ENCODE data around the gene MMAB. TPM values are rescaled to one million over a fixed set of nuclear protein-coding genes. Genes with fewer than 3 reads are reported as not detected.
A peak's percentile ranks its signal among the peaks of the same experiment; 100 is the strongest.

MMAB gene
- total RNA-seq, 2 donors from 2014 or later, result 31.0 to 51.3 TPM

GRCh38 chr12:109529691-109530640, 43.3 kb downstream of the MMAB start:
- ATAC-seq, result no peak
- no peak for DNase-seq
- intact Hi-C loops (cut with DNase I, micrococcal nuclease), result no loop called here

GRCh38 chr12:109527489-109528123, 45.7 kb downstream of the MMAB start:
- DNase-seq (no peak), ATAC-seq (no peak)
- intact Hi-C loops (cut with DNase I, micrococcal nuclease), result no loop called here

- intact Hi-C loops (cut with DNase I, micrococcal nuclease), result no loop called here
- no peak for DNase-seq
- no peak for ATAC-seq
Measured at GRCh38 chr12:109525279-109525585, 48.1 kb downstream of the MMAB start.

GRCh38 chr12:109524466-109525278, 48.6 kb downstream of the MMAB start:
- intact Hi-C loops (cut with DNase I, micrococcal nuclease), result no loop called here
- no peak for ATAC-seq
- DNase-seq, result no peak

GRCh38 chr12:109523504-109523903, 49.8 kb downstream of the MMAB start:
- intact Hi-C loops (cut with DNase I, micrococcal nuclease), result no loop called here

GRCh38 chr12:109523071-109523470, 50.2 kb downstream of the MMAB start:
- no peak for ATAC-seq

More at GRCh38 chr12:109523504-109523903, 49.8 kb downstream of the MMAB start:
- DNase-seq, result no peak
- ATAC-seq, result no peak

GRCh38 chr12:109521831-109522230, 51.5 kb downstream of the MMAB start:
- ATAC-seq (no peak), DNase-seq (no peak)
- intact Hi-C loops (cut with DNase I, micrococcal nuclease), result no loop called here

More at GRCh38 chr12:109523071-109523470, 50.2 kb downstream of the MMAB start:
- DNase-seq, result no peak
- intact Hi-C loops (cut with DNase I, micrococcal nuclease), result no loop called here

GRCh38 chr12:109519787-109520186, 53.5 kb downstream of the MMAB start:
- intact Hi-C loops (cut with DNase I, micrococcal nuclease), result loop anchor here in 1 of 2 donors (10.0 kb wide), 1 partner anchor 255 kb away; no protein-coding TSS in a partner anchor

GRCh38 chr12:109518820-109519665, 54.3 kb downstream of the MMAB start:
- DNase-seq, result peak in 1 of 2 donors; percentile 74
- ATAC-seq, result peak; percentile 82
- intact Hi-C loops (cut with DNase I, micrococcal nuclease), result loop anchor here in 1 of 2 donors (10.0 kb wide), 1 partner anchor 256 kb away; no protein-coding TSS in a partner anchor

More at GRCh38 chr12:109519787-109520186, 53.5 kb downstream of the MMAB start:
- no peak for DNase-seq
- ATAC-seq, result no peak

GRCh38 chr12:109517619-109518018, 55.7 kb downstream of the MMAB start:
- intact Hi-C loops (cut with DNase I, micrococcal nuclease), result loop anchor here in 1 of 2 donors (10.0 kb wide), 1 partner anchor 257 kb away; no protein-coding TSS in a partner anchor
- no peak for ATAC-seq
- DNase-seq, result no peak

GRCh38 chr12:109513977-109514376, 59.3 kb downstream of the MMAB start:
- intact Hi-C loops (cut with DNase I, micrococcal nuclease), result loop anchor here in 1 of 2 donors (10.0 kb wide), 1 partner anchor 261 kb away; no protein-coding TSS in a partner anchor
- DNase-seq (no peak), ATAC-seq (no peak)

GRCh38 chr12:109513051-109513450, 60.3 kb downstream of the MMAB start:
- ATAC-seq, result no peak
- intact Hi-C loops (cut with DNase I, micrococcal nuclease), result loop anchor here in 1 of 2 donors (10.0 kb wide), 1 partner anchor 262 kb away; no protein-coding TSS in a partner anchor
- no peak for DNase-seq

GRCh38 chr12:109512608-109513007, 60.7 kb downstream of the MMAB start:
- intact Hi-C loops (cut with DNase I, micrococcal nuclease), result loop anchor here in 1 of 2 donors (10.0 kb wide), 1 partner anchor 262 kb away; no protein-coding TSS in a partner anchor
- ATAC-seq (no peak), DNase-seq (no peak)

GRCh38 chr12:109510196-109510595, 63.1 kb downstream of the MMAB start:
- DNase-seq, result no peak
- intact Hi-C loops (cut with DNase I, micrococcal nuclease), result loop anchor here in 1 of 2 donors (10.0 kb wide), 1 partner anchor 265 kb away; no protein-coding TSS in a partner anchor
- ATAC-seq, result no peak

GRCh38 chr12:109504068-109504467, 69.2 kb downstream of the MMAB start:
- intact Hi-C loops (cut with DNase I, micrococcal nuclease), result no loop called here
- DNase-seq, result no peak
- ATAC-seq, result no peak

Measured in left colon (tissue), 2 donors.